ENCODE measurements around the gene ETV5. TPM values are rescaled to one million over a fixed set of nuclear protein-coding genes. Genes with fewer than 3 reads are reported as not detected.

The ETV5 gene
- total and polyA plus RNA-seq, 2 donors (not counting 3 experiments of a cell fraction or from before 2014, with no cell fraction given), result 8.8 to 40.9 TPM

DNA sequence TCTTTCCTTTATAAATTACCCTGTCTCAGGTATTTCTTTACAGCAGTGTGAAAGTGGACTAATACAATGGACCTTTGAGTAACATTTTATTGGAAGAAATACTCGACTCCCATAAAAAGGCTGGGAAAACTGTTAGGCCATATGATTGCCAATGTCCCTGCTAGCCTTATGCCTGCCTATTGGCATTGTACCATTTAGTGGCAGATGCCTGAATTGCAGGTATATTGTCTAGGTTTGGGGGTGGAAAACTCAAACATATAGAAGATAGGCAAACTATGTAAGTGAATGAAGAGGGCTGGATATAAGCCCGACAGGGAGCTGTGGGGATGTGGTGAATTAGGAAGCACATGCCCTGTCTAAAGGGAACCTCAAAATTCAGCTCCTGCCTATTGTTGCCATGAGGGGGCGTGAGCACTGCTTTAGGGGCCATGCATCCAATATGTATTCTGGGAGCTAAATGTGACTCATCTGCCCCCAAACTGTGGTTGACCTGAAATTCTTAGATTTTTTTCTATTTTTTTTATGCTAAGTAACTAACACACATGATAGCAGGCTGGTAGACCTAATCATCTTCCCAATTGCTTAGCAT, 105.9 kb downstream of the ETV5 start:
- no TSS peak for BruUV-seq (replicated peaks)
- POLR2A ChIA-PET, result no interaction called here
- TF ChIP-seq, protein P1, sequence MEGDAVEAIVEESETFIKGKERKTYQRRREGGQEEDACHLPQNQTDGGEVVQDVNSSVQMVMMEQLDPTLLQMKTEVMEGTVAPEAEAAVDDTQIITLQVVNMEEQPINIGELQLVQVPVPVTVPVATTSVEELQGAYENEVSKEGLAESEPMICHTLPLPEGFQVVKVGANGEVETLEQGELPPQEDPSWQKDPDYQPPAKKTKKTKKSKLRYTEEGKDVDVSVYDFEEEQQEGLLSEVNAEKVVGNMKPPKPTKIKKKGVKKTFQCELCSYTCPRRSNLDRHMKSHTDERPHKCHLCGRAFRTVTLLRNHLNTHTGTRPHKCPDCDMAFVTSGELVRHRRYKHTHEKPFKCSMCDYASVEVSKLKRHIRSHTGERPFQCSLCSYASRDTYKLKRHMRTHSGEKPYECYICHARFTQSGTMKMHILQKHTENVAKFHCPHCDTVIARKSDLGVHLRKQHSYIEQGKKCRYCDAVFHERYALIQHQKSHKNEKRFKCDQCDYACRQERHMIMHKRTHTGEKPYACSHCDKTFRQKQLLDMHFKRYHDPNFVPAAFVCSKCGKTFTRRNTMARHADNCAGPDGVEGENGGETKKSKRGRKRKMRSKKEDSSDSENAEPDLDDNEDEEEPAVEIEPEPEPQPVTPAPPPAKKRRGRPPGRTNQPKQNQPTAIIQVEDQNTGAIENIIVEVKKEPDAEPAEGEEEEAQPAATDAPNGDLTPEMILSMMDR (IDR thresholded peaks at IDR 0.05; ENCODE audit: extremely low read depth in 1 of 2, insufficient read depth in 1 of 2, low read depth in 1 of 2, low read length in 2 of 2), result peak; percentile 9 to 47
- no peak for TF ChIP-seq POLR2AphosphoS5 (IDR thresholded peaks at IDR 0.05; ENCODE audit: insufficient read depth, low read depth, low read length)
- no peak for TF ChIP-seq FOS (IDR thresholded peaks at IDR 0.05; ENCODE audit: borderline replicate concordance, insufficient read depth, low read length)
- CTCF ChIA-PET, result interaction anchor here (0.6 to 1.3 kb wide), 10 partner anchors 10 to 537 kb away, joined by 3 to 19 read pairs (median 4); no protein-coding TSS in a partner anchor
- H3K4me1 ChIP-seq (ENCODE audit: control insufficient read depth, extremely low read depth, insufficient read depth, low read length), result no peaks in the 10 kb centered on the region
- no peak for FAIRE-seq
- no peaks in the 10 kb centered on the region for H3K79me2 ChIP-seq (ENCODE audit: control insufficient read depth, insufficient read depth, low read length)
- H3K4me2 ChIP-seq (ENCODE audit: insufficient read depth, low read length), result no peak overlapping the region
- H3K27ac ChIP-seq (ENCODE audit: insufficient read depth, low read depth, low read length), result no peak overlapping the region
- no peaks in the 10 kb centered on the region for H3K36me3 ChIP-seq (ENCODE audit: control insufficient read depth in 2 of 2, extremely low read depth in 1 of 2, insufficient read depth in 2 of 2, low read length in 2 of 2)
- H3K9ac ChIP-seq (replicated peaks; ENCODE audit: extremely low read depth, insufficient read depth, low read length), result no peak overlapping the region
- intact Hi-C loops (cut with micrococcal nuclease), result loop anchor here (1.0 kb wide), 1 partner anchor 239 kb away; no protein-coding TSS in a partner anchor
- H4K20me1 ChIP-seq (replicated peaks; ENCODE audit: control insufficient read depth, extremely low read depth, insufficient read depth, low read length), result no peaks in the 10 kb centered on the region
- H3K9me1 ChIP-seq (replicated peaks; ENCODE audit: control insufficient read depth, extremely low read depth, insufficient read depth, low read length), result no peaks in the 10 kb centered on the region
- dilution Hi-C loops (cut with MboI; ENCODE audit: extremely low pct_ligation_motif_present, low sequenced_read_pairs), result no loop called here
- H3K27me3 ChIP-seq (ENCODE audit: control insufficient read depth in 2 of 2, insufficient read depth in 2 of 2, low read length in 2 of 2), result no peaks in the 10 kb centered on the region
- no peak overlapping the region for H2AFZ ChIP-seq (ENCODE audit: low read depth, low read length)
- no peaks in the 10 kb centered on the region for H3K9me3 ChIP-seq (replicated peaks; ENCODE audit: control insufficient read depth, insufficient read depth, low read length)
- H3K4me3 ChIP-seq (replicated peaks in 1 of 3; ENCODE audit: insufficient read depth in 1 of 3, low read depth in 1 of 3, low read length in 3 of 3), result no peak overlapping the region
- peak; percentile 31 for DNase-seq (ENCODE audit: low read depth, low spot score)

DNA sequence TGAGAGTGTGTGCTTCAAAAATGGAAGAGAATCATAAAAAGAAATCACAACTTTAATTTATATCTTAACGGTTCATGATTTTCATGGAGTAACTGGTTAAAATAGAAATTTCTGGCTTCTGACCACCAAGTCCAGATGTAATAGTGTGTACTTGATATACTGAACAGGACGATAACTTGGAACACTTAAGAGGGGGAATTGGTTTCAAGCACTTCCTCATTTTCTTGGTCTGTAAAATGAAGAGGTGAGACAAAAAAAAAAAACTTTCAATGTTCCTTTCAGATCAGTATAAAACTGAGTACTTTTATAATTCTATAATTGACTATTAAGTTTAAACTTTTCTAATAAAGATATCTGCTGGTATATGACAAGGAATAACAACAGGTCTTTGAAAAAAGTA, 107.0 kb downstream of the ETV5 start:
- Histone ChIP-seq H2AFZ (ENCODE audit: low read depth, low read length) (no peak overlapping the region), H3K4me2 (ENCODE audit: insufficient read depth, low read length) (no peak overlapping the region), H3K36me3 (ENCODE audit: control insufficient read depth in 2 of 2, extremely low read depth in 1 of 2, insufficient read depth in 2 of 2, low read length in 2 of 2) (no peaks in the 10 kb centered on the region), H3K9me1 (replicated peaks; ENCODE audit: control insufficient read depth, extremely low read depth, insufficient read depth, low read length) (no peaks in the 10 kb centered on the region), H3K4me1 (ENCODE audit: control insufficient read depth, extremely low read depth, insufficient read depth, low read length) (no peaks in the 10 kb centered on the region), H4K20me1 (replicated peaks; ENCODE audit: control insufficient read depth, extremely low read depth, insufficient read depth, low read length) (no peaks in the 10 kb centered on the region), H3K4me3 (replicated peaks in 1 of 3; ENCODE audit: insufficient read depth in 1 of 3, low read depth in 1 of 3, low read length in 3 of 3) (no peak overlapping the region), H3K27ac (ENCODE audit: insufficient read depth, low read depth, low read length) (no peak overlapping the region), H3K79me2 (ENCODE audit: control insufficient read depth, insufficient read depth, low read length) (no peaks in the 10 kb centered on the region), H3K9ac (replicated peaks; ENCODE audit: extremely low read depth, insufficient read depth, low read length) (no peak overlapping the region), H3K9me3 (replicated peaks; ENCODE audit: control insufficient read depth, insufficient read depth, low read length) (no peaks in the 10 kb centered on the region), H3K27me3 (ENCODE audit: control insufficient read depth in 2 of 2, insufficient read depth in 2 of 2, low read length in 2 of 2) (peaks cover 0 to 2% of the 10 kb centered on the region in 2 experiments)
- ChIA-PET POLR2A (no interaction called here), CTCF (no interaction called here)
- BruUV-seq (replicated peaks), result no TSS peak
- dilution Hi-C loops (cut with MboI; ENCODE audit: extremely low pct_ligation_motif_present, low sequenced_read_pairs), result no loop called here
- no peak for TF ChIP-seq GATA2 (IDR thresholded peaks at IDR 0.05; ENCODE audit: insufficient read depth, insufficient read length, low read depth, low read length)
- TF ChIP-seq FOS (IDR thresholded peaks at IDR 0.05; ENCODE audit: borderline replicate concordance, insufficient read depth, low read length), result no peak
- no peak for TF ChIP-seq JUN (IDR thresholded peaks at IDR 0.05; ENCODE audit: borderline replicate concordance, insufficient read depth, insufficient read length, low read depth)
- TF ChIP-seq, protein P1 (IDR thresholded peaks at IDR 0.05; ENCODE audit: extremely low read depth in 1 of 2, insufficient read depth in 1 of 2, low read depth in 1 of 2, low read length in 2 of 2), result no peak
- TF ChIP-seq POLR2A (IDR thresholded peaks at IDR 0.05; ENCODE audit: low read depth, low read length), result no peak
- TF ChIP-seq EZH2 (IDR thresholded peaks at IDR 0.05; ENCODE audit: borderline replicate concordance, low read depth, low read length, severe bottlenecking), result no peak
- TF ChIP-seq, protein P2, sequence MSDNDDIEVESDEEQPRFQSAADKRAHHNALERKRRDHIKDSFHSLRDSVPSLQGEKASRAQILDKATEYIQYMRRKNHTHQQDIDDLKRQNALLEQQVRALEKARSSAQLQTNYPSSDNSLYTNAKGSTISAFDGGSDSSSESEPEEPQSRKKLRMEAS (IDR thresholded peaks at IDR 0.05; ENCODE audit: insufficient read depth, insufficient read length), result no peak
- intact Hi-C loops (cut with micrococcal nuclease), result no loop called here
- no peak for DNase-seq (ENCODE audit: low read depth, low spot score)
- FAIRE-seq, result no peak
